H1 (cell line): ENCODE data around the gene SEMA3C.

Source experiments
- CTCF ChIP-seq, 3 experiments: IDR thresholded peaks; 1 replicate in 2 of 3; 2 replicates in 1 of 3; pipeline versions ENCODE4 v1.5.1 to v1.6.1; 2011; ENCODE audit warnings: low read length in 3 of 3, mild to moderate bottlenecking in 3 of 3, inconsistent platforms in 2 of 3, low read depth in 1 of 3, moderate library complexity in 1 of 3; ENCODE audit not compliant: insufficient read depth in 1 of 3; ENCODE audit errors: control extremely low read depth in 1 of 3
- POLR2A ChIP-seq, 2 experiments: IDR thresholded peaks; 1 replicate in 1 of 2; 2 replicates in 1 of 2; pipeline ENCODE4 v1.6.1; 2011; ENCODE audit warnings: low read depth in 2 of 2, low read length in 2 of 2, mild to moderate bottlenecking in 2 of 2; ENCODE audit errors: control extremely low read depth in 1 of 2

DNA sequence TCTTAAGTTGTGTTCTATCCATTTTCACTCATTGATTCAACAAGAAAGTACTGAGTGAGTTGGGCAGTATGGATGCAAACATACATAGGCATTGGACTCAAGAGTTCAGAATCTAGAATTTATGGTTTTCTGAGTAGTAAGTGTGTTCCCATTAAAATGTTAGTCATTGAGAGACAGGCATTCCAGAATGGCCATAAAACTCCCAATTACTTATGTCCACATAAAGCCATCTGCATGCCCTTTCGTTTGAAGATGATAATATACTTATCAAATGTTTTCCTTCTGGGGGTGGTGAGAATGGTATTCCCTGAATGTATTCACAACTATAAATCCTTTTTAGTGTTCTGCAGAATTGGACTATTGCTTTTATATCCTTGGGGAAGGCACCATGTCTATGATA lies 148.8 kb downstream of the SEMA3C start:
- TF ChIP-seq CTCF (IDR thresholded peaks at IDR 0.05; ENCODE audit: control extremely low read depth in 1 of 3, insufficient read depth in 1 of 3, low read depth in 1 of 3, low read length in 3 of 3), result no peak
- no peak for TF ChIP-seq POLR2A (IDR thresholded peaks at IDR 0.05; ENCODE audit: control extremely low read depth in 1 of 2, low read depth in 2 of 2, low read length in 2 of 2)
